IMR-90 (cell line): ENCODE results near the gene ADM2. TPM values are rescaled to one million over a fixed set of nuclear protein-coding genes. Genes with fewer than 3 reads are reported as not detected.
A peak's percentile ranks its signal among the peaks of the same experiment; 100 is the strongest.

Experiments
- ATAC-seq: fragments of 200-7000 bp; cut with Tn5 transposase; 2 replicates; pipeline ENCODE4 v1.9.1; 2020; ENCODE audit warnings: low read depth, mild to moderate bottlenecking, moderate library complexity
- BruUV-seq: library from RNA; stranded (reverse); fragments of 400-500 nt; replicated peaks from 2 replicates; lab custom pipeline; 2021; lab: Mats Ljungman, UMichigan
- CTCF ChIA-PET: fragments of 300-600 bp; formaldehyde crosslinking; extraction: SDS; loops from one replicate; lab custom pipeline; 2021; ENCODE audit warnings: antibody characterized with exemption; lab: Yijun Ruan, JAX
- POLR2A ChIA-PET: fragments of 300-600 bp; sonication (Branson Sonifier 250); formaldehyde crosslinking; loops from one replicate; lab custom pipeline; 2022; ENCODE audit warnings: antibody characterized with exemption; ENCODE audit not compliant: unreplicated experiment; lab: Charles Lee
- DNase-seq: peaks from one replicate; pipeline ENCODE4 v3.0.0; 2013
- H2AFZ ChIP-seq: replicated peaks from 2 replicates; pipeline ENCODE3; 2013; ENCODE audit warnings: low read length, mild to moderate bottlenecking; ENCODE audit not compliant: poor library complexity
- H2AK5ac ChIP-seq: 2 replicates; pipeline ENCODE4 v1.6.1; 2013; ENCODE audit warnings: low read depth, low read length, inconsistent platforms
- H2AK9ac ChIP-seq: replicated peaks from 2 replicates; pipeline ENCODE3; 2013; ENCODE audit warnings: mild to moderate bottlenecking, low read depth, low read length, moderate library complexity; ENCODE audit not compliant: poor library complexity
- H2BK120ac ChIP-seq: 2 replicates; pipeline ENCODE4 v1.6.1; 2013; ENCODE audit warnings: low read depth, low read length, inconsistent platforms
- H2BK15ac ChIP-seq: 3 replicates; pipeline ENCODE4 v1.6.1; 2013; ENCODE audit warnings: low read depth, low read length, inconsistent platforms
- H2BK20ac ChIP-seq: 2 replicates; pipeline ENCODE4 v1.6.1; 2013; ENCODE audit warnings: low read depth, mild to moderate bottlenecking, inconsistent platforms, low read length, moderate library complexity
- H2BK5ac ChIP-seq: 2 replicates; pipeline ENCODE4 v1.6.1; 2013; ENCODE audit warnings: mild to moderate bottlenecking, low read depth, low read length, inconsistent platforms; ENCODE audit not compliant: poor library complexity, severe bottlenecking
- H3K14ac ChIP-seq: replicated peaks from 2 replicates; pipeline ENCODE4 v1.6.1; 2013; ENCODE audit warnings: low read depth, low read length, inconsistent platforms
- H3K18ac ChIP-seq: 2 replicates; pipeline ENCODE4 v1.6.1; 2013; ENCODE audit warnings: low read depth, low read length, control low read depth
- H3K23ac ChIP-seq: 2 replicates; pipeline ENCODE4 v1.6.1; 2013; ENCODE audit warnings: low read depth, low read length, inconsistent platforms
- H3K27ac ChIP-seq: 2 replicates; pipeline ENCODE4 v1.5.1; 2013; ENCODE audit warnings: mild to moderate bottlenecking, control low read depth, low read length; ENCODE audit not compliant: insufficient read depth
- H3K27me3 ChIP-seq: 2 replicates; pipeline ENCODE4 v1.6.1; 2013; ENCODE audit warnings: low read length; ENCODE audit not compliant: control insufficient read depth, insufficient read depth
- H3K36me3 ChIP-seq: 2 replicates; pipeline ENCODE4 v1.6.1; 2013; ENCODE audit warnings: low read length, mixed read lengths; ENCODE audit not compliant: control insufficient read depth, insufficient read depth
- H3K4ac ChIP-seq: 2 replicates; pipeline ENCODE4 v1.6.1; 2013; ENCODE audit warnings: low read depth, low read length, inconsistent platforms
- H3K4me1 ChIP-seq: 2 replicates; pipeline ENCODE4 v1.6.1; 2013; ENCODE audit warnings: low read length, mixed read lengths; ENCODE audit not compliant: control insufficient read depth, insufficient read depth
- H3K4me2 ChIP-seq: 2 replicates; pipeline ENCODE4 v1.6.1; 2013; ENCODE audit warnings: low read depth, mild to moderate bottlenecking, control low read depth, low read length, moderate library complexity
- H3K4me3 ChIP-seq: 2 replicates; pipeline ENCODE4 v1.5.1; 2013; ENCODE audit warnings: low read depth, mild to moderate bottlenecking, control low read depth, low read length, moderate library complexity; ENCODE audit not compliant: insufficient read depth
- H3K56ac ChIP-seq: 2 replicates; pipeline ENCODE4 v1.6.1; 2013; ENCODE audit warnings: low read length, inconsistent platforms; ENCODE audit not compliant: insufficient read depth; ENCODE audit errors: extremely low read depth
- H3K79me1 ChIP-seq, 2 experiments: 2 replicates each; pipeline ENCODE4 v1.6.1; 2013; ENCODE audit warnings: low read length in 2 of 2, inconsistent platforms in 1 of 2, low read depth in 1 of 2
- H3K9ac ChIP-seq: 2 replicates; pipeline ENCODE4 v1.6.1; 2013; ENCODE audit warnings: low read depth, low read length, control low read depth
- H3K9me1 ChIP-seq: 2 replicates; pipeline ENCODE4 v1.6.1; 2013; ENCODE audit warnings: low read length, inconsistent platforms; ENCODE audit not compliant: insufficient read depth
- H3K9me3 ChIP-seq: 2 replicates; pipeline ENCODE4 v1.6.1; 2013; ENCODE audit warnings: low read length; ENCODE audit not compliant: control insufficient read depth, insufficient read depth
- H4K20me1 ChIP-seq: 2 replicates; pipeline ENCODE4 v1.6.1; 2013; ENCODE audit warnings: low read length, inconsistent platforms; ENCODE audit not compliant: insufficient read depth
- H4K5ac ChIP-seq: 2 replicates; pipeline ENCODE4 v1.6.1; 2013; ENCODE audit warnings: mild to moderate bottlenecking, low read depth, low read length, control low read depth
- H4K8ac ChIP-seq, 2 experiments: 2 replicates each; pipeline ENCODE4 v1.6.1; 2013; ENCODE audit warnings: low read depth in 2 of 2, low read length in 2 of 2, control low read depth in 1 of 2, inconsistent platforms in 1 of 2
- H4K91ac ChIP-seq: 2 replicates; pipeline ENCODE4 v1.6.1; 2013; ENCODE audit warnings: low read depth, low read length, inconsistent platforms; ENCODE audit not compliant: insufficient read depth
- BHLHE40 ChIP-seq: fragments of 150-350 bp; IDR thresholded peaks from 2 replicates; pipeline ENCODE4 v1.6.1; 2016; ENCODE audit warnings: mild to moderate bottlenecking, low read depth, low read length
- CEBPB ChIP-seq: IDR thresholded peaks from 2 replicates; pipeline ENCODE4 v1.6.1; 2012; ENCODE audit warnings: low read depth, low read length, improper control_type of control experiment
- CHD1 ChIP-seq: IDR thresholded peaks from 2 replicates; pipeline ENCODE4 v1.6.1; 2012; ENCODE audit warnings: low read depth, low read length, improper control_type of control experiment
- CTCF ChIP-seq: conservative IDR thresholded peaks from 2 replicates; pipeline ENCODE4 v1.5.1; 2012; ENCODE audit warnings: mild to moderate bottlenecking, low read depth, low read length, improper control_type of control experiment
- ELK1 ChIP-seq: fragments of 150-350 bp; IDR thresholded peaks from 2 replicates; pipeline ENCODE4 v1.6.1; 2016; ENCODE audit warnings: low read depth, mild to moderate bottlenecking, low read length, moderate library complexity, borderline replicate concordance
- RFX5 ChIP-seq: IDR thresholded peaks from 2 replicates; pipeline ENCODE4 v1.8.0; 2012; ENCODE audit warnings: low read depth, mild to moderate bottlenecking, low read length, moderate library complexity
- WGBS, 2 experiments: methylation state at CpG; one replicate each; pipeline versions ENCODE4 v1.1.5 to v1.1.7; 2013; ENCODE audit warnings: missing lambda C conversion rate in 2 of 2; ENCODE audit not compliant: insufficient read length in 1 of 2; ENCODE audit errors: extremely low coverage in 2 of 2; 5-methylcytosine and 5-hydroxymethylcytosine counted together
- dilution Hi-C: fragments of 300-500 bp; cut with HindIII; formaldehyde crosslinking; loops from one replicate; pipeline ENCODE4 v1.14.3; 2018; ENCODE audit warnings: low sequenced_read_pairs; ENCODE audit not compliant: unreplicated experiment
- in situ Hi-C: fragments of 300-500 bp; cut with MboI; formaldehyde crosslinking; loops from 3 replicates; pipeline ENCODE4 v1.14.3; 2019; ENCODE audit warnings: low sequenced_read_pairs, inconsistent platforms, mixed read lengths
- intact Hi-C: fragments of 100-400 bp; cut with micrococcal nuclease; formaldehyde crosslinking; loops from 2 replicates; pipeline ENCODE4 v1.10.0; 2022
- polyA plus RNA-seq, 3 experiments: library from polyadenylated mRNA; depleted of rRNA; stranded (reverse); fragments of >200 nt; gene quantifications; 2 replicates each; pipeline ENCODE4 v1.2.3, GENCODE V29; 2012; ENCODE audit warnings: low replicate concordance in 1 of 3
- total RNA-seq: library from RNA; depleted of rRNA; stranded (reverse); fragments of >200 nt; gene quantifications from 2 replicates; pipeline ENCODE4 v1.2.3, GENCODE V29; 2012

The ADM2 gene
- total and polyA plus RNA-seq, 2 of the 4 experiments (the other 2 are of a cell fraction) = 0.18 to 2.3 TPM

- CTCF ChIA-PET = no interaction called here
- in situ Hi-C loops (no loop called here), dilution Hi-C loops (no loop called here), intact Hi-C loops (no loop called here)
- H3K14ac ChIP-seq = no peak overlapping the region
- peaks cover 2 to 35% of the 10 kb centered on the region in 2 experiments for H3K79me1 ChIP-seq
- no peak overlapping the region for H2BK120ac ChIP-seq
- no peak for TF ChIP-seq BHLHE40
- TF ChIP-seq RFX5 = no peak
- TF ChIP-seq CTCF = 0 out of 2 replicates have a peak, but pooled peaks have one; percentile 3
- TF ChIP-seq CEBPB = no peak
- no peak for TF ChIP-seq CHD1
- TF ChIP-seq ELK1 = no peak
- BruUV-seq = no TSS peak
- no peak overlapping the region for H2BK20ac ChIP-seq
- no peak overlapping the region for H3K56ac ChIP-seq
- H4K91ac ChIP-seq = no peak overlapping the region
- ATAC-seq = no peak
- H3K36me3 ChIP-seq = peaks cover 28% of the 10 kb centered on the region; the same call in 1 of the 2 replicates
- no peaks in the 10 kb centered on the region for H3K9me3 ChIP-seq
- no peak overlapping the region for H2AK5ac ChIP-seq
- POLR2A ChIA-PET = no interaction called here
- H3K27me3 ChIP-seq = no peaks in the 10 kb centered on the region
- no peaks in the 10 kb centered on the region; the same call in 1 of the 2 replicates for H4K20me1 ChIP-seq
- no peak for DNase-seq
- H3K4me2 ChIP-seq = no peak overlapping the region
- H3K27ac ChIP-seq = no peak overlapping the region
- H3K9ac ChIP-seq = no peak overlapping the region
- 95% methylated on average over 4 of the region's 26 CpGs; no CpG with 5 or more reads in 1 of the 2 experiments for WGBS, 2 experiments
- H2BK15ac ChIP-seq = no peak overlapping the region
- H2BK5ac ChIP-seq = no peak overlapping the region
- no peak overlapping the region for H2AFZ ChIP-seq
- no peak overlapping the region for H3K23ac ChIP-seq
- H2AK9ac ChIP-seq = no peak overlapping the region
- no peak overlapping the region for H3K18ac ChIP-seq
- no peak overlapping the region for H3K4ac ChIP-seq
- H3K4me3 ChIP-seq = no peak overlapping the region
- peaks cover 2% of the 10 kb centered on the region; the same call in 1 of the 2 replicates for H3K4me1 ChIP-seq
- H3K9me1 ChIP-seq = no peaks in the 10 kb centered on the region
- no peak overlapping the region for H4K8ac ChIP-seq
- H4K5ac ChIP-seq = no peak overlapping the region
These were observed 22.3 kb downstream of the ADM2 start for GRCh38 chr22:50503475-50504145.
